ENCODE results near the gene DIAPH3.

Gene DIAPH3

DNA sequence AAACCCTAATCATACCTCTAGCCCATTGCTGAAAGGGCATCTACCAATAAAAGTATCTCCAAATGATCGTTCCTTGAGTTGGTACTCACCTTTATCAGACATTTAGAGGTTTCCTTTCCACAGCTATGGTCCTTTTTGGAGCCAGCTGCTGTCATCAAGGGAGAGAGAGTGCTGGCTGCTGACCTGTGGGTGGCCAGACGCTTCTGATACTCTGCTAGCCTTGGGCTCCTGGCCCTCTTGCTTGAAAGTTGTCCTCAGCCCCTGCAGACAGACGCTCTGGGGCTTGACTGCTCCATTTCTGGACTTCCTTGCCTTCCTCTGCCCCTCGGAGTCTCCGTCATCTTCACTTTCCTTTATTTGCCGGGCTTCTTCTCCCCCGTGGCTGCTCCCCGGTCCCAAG, 499.1 kb downstream of the DIAPH3 start:
- DNase-seq, result no peak

DNA sequence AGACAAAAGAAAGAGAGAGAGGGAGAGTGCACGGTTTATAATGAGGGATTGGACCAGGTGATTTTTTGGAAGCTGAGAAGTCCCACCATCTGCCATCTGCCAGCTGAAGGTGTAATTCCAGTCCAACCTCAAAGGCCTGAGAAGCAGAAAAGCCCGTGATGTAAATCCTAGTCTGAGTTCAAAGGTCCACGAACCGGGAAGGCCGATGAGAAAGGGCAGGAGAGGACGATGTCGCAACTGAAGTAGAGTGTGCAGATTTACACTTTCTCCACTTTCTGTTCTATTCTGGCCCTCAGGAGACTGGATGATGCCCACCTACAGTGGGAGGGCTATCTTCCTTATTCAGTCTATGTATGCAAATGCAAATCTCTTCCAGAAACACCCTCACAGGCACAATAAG, 500.0 kb downstream of the DIAPH3 start:
- DNase-seq, result no peak

DNA sequence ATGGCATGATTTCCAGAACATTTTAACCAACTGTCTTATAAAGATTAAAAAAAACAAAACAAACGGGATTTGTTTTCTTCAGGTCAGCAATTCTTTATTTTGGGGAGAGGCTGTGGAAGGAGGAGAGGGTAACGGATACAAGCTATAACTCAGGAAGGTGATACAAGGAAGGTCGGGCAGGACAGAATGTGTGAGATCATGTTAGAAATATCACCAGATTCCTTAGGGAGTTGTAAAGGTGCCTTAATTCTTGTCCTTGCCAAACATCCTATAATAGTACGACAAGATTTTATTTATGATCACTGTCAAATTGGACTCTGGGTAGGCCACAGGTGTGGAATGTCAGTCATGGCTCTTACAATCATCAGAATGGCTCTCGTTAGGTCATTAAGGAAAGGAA, 503.1 kb downstream of the DIAPH3 start:
- peak; percentile 40 for DNase-seq

DNA sequence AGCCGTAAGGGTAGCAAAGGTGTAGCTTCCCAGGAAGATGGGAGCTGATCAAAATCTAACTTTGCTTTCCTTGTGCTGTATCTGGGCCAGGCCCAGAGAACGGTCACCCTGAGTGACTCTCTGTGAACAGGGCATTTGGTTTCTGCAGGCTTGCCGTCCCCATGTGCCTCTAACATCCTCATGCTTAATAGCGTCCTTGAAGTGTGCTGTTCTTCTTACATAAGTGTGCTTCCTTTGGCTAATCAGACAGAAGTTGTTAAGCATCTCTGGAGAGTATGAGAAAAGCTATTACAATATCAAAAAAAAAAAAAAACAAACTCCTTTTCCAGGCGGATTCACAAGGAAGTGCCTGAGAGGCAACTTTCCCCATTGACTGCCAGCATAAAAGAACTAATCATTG, 503.7 kb downstream of the DIAPH3 start:
- no peak for DNase-seq

DNA sequence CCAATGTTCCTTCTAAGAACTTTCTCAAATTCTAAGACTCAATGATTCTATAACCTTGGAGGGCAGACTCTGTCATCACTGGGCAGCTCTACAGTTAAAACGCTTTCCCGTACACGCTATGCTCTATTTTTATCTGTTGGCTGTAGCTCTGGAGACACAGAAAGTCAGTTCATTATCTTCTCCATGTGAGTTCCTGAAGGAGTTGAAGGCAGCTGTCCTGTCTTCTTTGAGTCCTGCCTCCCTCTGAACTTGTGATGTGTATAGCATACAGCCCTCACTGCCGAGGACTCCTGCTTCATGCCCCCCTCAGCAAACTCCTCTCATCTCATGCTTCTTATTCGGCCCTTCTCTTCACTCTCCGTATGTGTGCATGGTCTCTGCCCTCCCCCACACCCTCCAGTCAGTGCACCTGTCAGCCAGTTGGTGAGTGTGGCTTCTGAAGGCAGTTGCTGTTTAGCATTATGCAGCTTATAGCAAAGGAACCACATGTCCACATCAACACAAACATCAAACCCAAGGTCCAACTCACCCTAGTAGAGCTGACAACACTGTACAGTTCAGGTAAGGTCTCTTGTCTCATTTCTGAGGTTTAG, 504.9 kb downstream of the DIAPH3 start:
- DNase-seq, result no peak

DNA sequence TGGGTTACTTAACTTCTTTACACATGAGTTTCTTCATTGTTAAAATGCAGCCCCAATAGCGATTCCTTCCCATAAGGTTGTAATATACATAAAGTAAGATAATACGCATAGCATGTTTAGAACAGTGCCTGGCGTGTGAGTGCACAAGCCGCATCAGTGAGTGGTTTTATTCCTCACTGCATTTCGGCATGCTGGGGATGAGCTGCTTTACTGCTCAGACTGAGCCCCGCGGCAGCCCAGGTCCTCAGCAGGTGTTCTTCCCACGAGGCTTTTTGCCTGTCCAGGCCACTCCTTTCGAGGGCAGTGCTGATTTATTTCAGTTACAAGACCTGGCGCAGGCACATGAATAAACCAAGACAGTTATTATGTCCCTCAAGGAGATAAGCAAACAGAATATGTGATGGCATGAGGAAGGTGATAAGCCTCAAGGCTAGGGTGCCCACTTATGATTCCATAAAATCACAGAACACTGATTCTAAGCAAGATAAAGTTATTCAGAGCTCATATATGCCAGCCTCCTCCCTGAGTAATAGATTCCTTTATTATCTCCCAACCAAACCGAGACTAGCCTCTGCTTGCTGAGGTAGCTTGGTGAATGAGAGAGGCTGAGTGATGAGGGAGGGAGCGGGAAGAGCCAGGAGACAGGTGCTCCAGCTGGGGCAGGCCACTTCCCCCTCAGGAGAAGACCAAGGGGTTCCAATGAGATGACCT, 505.5 kb downstream of the DIAPH3 start:
- DNase-seq, result no peak

DNA sequence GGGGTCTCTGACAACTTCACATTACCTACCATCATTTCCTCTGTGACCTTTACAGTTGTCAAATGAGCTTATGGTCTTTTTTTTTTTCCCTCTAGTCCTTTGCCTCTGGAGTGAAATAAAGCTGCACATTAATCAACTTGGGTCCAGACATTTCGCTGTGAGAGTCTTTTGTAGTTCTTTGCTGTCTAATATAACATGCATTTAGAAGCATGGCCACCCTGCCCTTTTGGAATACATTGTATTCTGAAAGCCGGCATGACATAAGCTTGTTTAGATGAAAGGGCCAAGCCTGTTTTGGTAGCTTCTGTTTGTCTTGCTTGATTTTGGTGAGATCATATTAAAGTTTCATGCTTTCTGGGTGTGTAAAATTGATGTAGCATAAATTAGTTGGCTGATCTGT, 509.8 kb downstream of the DIAPH3 start:
- DNase-seq, result peak; percentile 74

DNA sequence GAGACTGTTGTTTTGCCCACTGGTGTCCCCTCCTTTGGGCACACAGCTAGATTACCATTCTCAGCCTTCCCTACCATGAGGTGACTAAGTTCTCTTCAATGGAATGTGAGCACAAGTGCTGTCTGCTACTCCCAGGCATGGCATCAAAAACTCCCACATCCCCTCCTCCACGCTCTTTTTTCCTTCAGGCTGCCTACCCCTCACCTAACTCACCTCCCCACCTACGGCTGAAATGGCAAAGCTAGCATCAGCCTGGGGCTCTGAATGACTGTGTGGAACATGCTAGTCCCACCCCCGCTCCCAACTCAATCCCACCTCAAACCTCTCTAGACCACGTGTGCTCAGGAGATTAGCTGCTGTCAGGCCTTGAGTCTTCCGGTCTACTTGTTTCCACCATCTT, 512.2 kb downstream of the DIAPH3 start:
- DNase-seq, result no peak

DNA sequence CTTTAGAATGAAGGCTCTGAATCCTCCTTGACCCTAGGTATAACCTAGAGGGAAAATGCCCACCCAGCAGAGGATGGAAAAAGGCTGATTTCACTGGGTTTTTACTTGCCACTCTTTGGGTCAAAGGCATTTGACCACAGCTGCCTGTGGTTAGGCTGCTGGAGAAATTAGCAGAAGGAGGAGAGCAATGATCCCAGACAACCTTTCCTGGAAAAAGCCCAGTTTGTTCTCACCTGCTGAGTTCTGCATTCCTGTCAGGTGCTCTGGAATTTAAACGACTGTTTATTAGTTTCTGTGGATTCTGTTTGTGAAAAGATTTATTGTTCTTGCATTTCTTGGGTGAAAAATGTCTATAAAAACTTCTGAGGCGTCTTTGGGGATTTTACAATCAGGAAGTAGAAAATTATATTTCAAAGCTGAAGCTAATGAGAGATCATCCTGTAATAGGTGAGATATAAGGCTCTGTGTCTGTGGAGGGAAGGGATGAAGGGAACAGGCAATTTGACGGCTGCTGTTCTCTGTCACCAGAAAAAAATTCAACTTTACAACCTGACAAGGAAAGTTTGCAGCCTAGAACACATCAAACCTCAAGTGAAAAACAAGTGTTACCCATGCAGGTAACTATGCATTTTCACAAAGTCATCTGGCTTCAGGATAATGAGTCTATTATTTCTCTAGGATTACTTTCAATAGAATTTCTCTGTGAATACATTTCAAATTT, 519.7 kb downstream of the DIAPH3 start:
- DNase-seq, result peak; percentile 24

DNA sequence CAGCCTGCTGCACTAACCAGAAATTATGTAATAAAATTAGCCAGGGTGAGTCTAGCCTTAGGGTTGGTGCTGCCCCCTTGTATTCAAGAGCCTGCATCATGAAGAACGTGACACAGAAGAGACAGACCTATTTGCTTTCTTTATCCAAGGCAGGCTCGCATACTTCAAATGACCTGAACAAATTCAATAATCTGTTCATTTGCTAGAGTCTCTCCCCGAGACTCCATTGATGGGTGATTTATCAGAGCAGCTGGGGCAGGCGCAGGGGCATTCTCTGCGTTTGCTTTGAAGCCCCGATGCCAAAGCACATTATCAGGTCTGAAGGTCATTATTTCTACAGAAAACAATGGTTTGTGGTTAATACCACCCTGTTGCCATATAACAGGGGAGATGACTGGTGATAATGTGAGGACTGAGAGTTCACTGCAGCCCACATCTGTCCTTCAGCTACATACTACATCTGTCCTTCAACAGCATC, 520.3 kb downstream of the DIAPH3 start:
- DNase-seq, result peak; percentile 37

DNA sequence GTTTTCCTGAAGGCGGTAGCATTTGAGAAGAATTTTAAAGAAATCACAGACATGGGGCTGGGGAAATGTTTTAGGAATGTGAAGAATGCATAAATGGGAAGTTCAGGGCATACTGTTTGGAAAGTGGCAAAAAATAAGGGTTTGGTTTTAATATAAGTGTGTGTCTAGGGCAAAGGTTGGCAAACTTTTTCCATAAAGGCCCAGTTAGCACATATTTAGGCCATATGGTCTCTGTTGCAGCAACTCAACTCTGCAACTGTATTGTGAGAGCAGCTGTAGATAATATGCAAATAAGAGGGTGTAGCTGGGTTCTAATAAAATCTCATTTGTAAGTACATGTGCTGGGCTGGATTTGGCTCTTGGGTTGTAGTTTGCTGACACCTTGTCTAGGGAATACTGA, 521.9 kb downstream of the DIAPH3 start:
- DNase-seq, result no peak

DNA sequence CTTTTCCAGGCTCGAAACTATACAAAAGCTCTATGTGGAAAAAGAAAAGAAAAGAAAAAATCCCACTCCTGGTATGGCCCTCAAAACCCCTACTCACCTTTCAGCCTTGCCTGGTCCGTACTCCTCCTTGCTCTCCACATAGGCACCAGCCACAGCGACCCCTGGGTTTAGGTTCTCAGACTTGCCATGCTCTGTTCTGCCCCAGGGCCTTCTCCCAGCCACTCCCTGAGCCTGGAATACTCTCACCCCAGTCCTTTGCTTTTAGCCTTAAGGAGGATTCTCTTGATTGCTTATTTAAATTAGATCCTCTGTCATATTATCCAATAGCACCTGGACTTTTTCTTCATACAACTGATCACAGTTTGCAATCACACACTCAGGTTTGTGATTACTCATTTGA, 522.5 kb downstream of the DIAPH3 start:
- DNase-seq, result peak; percentile 11

DNA sequence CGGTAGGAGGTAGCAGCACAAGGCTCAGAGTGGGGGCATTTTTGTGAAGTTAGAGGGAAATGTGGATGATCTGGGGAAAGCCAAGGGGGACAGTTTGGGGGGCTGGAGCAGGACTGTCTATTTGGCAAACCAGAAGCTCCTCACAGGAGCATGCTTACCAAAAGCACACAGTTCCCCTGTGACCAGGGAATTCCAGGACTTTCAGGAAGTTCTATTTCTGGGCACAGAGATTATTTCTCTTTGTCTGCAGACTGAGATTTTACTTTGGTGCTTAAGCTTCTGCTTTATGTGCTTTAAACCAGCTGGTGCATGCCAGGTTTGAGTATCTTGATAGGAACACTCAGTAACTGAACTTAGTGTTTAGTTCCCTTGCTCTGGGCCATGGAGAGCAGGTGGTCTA, 525.3 kb downstream of the DIAPH3 start:
- no peak for DNase-seq

DNA sequence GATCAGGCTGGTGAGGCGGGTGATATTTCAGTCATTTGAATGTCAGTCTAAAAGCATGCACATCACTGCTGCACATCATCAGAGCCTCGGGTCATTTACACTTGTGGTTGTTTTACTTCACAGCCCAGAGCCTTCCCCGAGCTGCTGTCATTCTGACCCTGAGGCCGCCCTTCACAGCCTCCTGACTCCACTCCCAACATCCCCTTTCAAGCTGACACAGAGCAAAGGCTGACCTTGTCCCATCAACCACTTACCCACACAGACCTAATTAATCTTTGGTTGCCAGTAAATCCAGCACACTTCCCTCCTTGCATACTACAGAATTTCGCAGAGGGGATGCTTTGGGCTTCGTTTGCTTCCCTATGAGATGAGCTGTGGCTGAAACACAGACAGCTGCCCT, 528.1 kb downstream of the DIAPH3 start:
- DNase-seq, result no peak

DNA sequence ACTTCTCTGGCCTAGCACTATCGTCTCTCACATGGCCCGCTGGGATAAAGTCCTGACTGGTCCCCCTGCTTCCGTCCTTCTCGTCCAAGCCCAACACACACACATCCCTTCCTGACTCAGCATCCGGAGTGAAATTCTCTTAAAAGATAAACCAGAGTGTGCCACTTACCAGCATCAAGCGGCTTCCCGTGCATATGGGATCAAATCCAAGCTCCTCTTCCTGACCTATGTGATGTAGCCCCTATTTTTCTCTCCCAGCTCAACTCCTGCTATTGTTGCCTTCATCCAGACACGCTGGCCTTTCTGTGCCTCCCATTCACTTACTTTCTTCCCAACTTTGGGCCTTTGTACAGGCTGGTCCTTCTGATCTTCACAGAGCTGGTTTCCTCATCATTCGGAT, 530.4 kb downstream of the DIAPH3 start:
- DNase-seq, result no peak

DNA sequence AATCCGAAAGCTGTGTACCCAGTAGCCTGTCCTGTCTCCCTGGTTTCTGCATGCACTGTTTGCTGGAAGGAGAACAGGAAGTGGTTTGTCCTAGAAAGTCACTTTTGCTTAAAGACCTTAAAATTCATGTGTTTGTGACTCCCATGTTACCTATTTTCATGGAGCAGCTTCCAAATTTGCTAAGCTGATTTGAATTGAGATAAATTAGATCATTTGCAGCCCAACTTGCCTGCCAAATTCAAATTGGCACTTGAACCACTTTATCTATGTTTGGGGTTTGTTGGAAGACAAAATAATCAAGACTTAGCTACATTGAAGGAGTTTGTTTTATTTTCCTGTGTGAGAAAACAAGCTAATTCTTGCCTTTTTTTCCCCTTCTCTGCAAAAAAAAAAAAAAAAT, 532.5 kb downstream of the DIAPH3 start:
- DNase-seq, result no peak

DNA sequence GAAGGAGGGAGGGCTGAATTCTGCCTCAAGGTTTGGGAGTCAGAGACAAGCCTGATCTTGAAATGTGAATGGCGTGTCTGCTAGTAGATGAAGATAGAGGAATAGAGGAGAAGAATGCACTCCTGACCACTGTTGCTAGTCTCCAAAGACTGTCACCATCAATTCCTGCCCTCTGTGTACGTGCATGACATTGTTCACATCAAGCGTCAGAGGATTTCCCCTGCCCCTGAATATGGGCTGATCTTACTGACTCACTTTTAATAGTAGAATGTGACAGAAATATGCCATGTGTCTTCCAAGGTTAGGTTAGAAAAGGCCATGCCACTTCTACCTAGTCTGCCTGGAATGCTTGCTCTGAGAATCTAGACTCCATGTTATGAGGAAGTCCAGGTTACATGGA, 538.6 kb downstream of the DIAPH3 start:
- DNase-seq, result no peak

DNA sequence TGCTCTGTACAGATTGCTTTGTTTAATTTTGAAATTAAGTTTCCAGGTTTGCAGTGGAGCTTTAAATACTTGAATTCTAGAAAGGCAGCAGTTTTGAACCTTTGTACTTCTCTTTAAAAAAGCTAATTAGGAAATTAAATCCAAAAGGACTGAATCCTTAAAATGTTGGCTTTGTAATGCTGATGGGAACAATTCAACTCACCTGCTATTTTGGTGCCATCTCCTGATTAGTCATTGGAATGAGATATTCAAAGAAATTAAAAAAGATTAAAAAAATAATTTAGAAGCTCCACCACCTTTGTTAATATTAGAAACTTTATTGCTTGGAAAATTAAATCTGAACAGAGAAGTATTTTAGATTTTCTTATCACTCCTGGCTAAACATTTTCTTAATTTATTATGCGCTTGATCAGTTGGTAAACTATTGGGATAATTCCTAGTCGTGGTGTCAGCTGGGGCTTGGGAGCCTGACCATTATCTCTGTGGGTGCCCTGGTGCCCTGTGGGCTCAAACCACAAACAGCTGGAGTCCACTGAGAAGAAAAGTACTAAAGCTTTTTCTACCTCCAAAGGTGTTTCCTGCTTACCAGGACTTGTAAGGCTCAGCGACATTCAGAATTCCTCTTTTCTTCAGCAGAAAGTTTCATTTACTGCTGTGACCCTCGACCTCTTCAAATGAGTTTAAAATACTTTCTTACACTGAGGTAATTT, 540.4 kb downstream of the DIAPH3 start:
- DNase-seq, result peak; percentile 93

DNA sequence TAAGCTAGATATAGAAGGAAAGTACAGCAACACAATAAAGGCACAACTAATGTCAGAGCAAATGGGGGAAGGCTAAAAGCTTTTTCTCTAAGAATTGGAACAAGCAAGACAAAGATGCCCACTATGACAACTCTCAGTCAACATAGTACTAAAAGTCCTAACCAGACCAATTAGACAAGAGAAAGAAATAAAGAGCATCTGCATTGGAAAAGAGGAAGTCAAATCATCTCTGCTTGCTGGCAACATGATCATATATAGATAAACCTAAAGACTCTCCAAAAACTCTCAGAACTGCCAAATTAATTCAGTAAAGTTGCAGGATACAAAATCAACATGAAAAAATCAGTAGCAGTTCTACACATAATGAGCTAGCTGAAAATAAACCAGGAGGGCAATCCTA, 542.0 kb downstream of the DIAPH3 start:
- DNase-seq, result no peak

Measured in NCI-H69 (cell line).